Naive B cell (primary cell): Measurements from ENCODE around the gene EGLN1. TPM values are rescaled to one million over a fixed set of nuclear protein-coding genes. Genes with fewer than 3 reads are reported as not detected.
"Not testable (repeated sequence)": the region's sequence is repeated elsewhere in the genome, so short reads cannot be mapped to it uniquely, and the experiment has no call there.

Experiments
- ATAC-seq, 2 donors: fragments of 150-1000 bp; cut with Tn5 transposase; 2 replicates each; pipeline ENCODE4 v1.10.0; 2021; ENCODE audit warnings: low read depth in 2 of 2, mild to moderate bottlenecking in 2 of 2, moderate library complexity in 2 of 2
- DNase-seq: peaks from one replicate; pipeline ENCODE4 v3.0.0; 2022
- H3K27ac Mint-ChIP-seq, 6 donors: one replicate each; pipeline ENCODE4 v1.8.0; 2020 to 2022; ENCODE audit warnings: mild to moderate bottlenecking in 6 of 6, mixed read lengths in 6 of 6, moderate library complexity in 5 of 6, inconsistent platforms in 2 of 6
- H3K27me3 Mint-ChIP-seq, 3 donors: one replicate each; pipeline ENCODE4 v1.8.0; 2021 to 2022; ENCODE audit warnings: mixed read lengths in 3 of 3, mild to moderate bottlenecking in 1 of 3
- H3K36me3 Mint-ChIP-seq, 2 donors: one replicate each; pipeline ENCODE4 v1.8.0; 2020 to 2022; ENCODE audit warnings: mixed read lengths in 2 of 2, inconsistent platforms in 1 of 2, mild to moderate bottlenecking in 1 of 2
- H3K4me1 Mint-ChIP-seq, 3 donors: one replicate each; pipeline ENCODE4 v1.8.0; 2020 to 2022; ENCODE audit warnings: mixed read lengths in 3 of 3, inconsistent platforms in 1 of 3, mild to moderate bottlenecking in 1 of 3, moderate library complexity in 1 of 3
- H3K4me3 Mint-ChIP-seq, 8 donors: one replicate each; pipeline ENCODE4 v1.8.0; 2020 to 2022; ENCODE audit warnings: mild to moderate bottlenecking in 8 of 8, mixed read lengths in 8 of 8, moderate library complexity in 8 of 8, inconsistent platforms in 2 of 8
- H3K9me3 Mint-ChIP-seq, 7 donors: one replicate each; pipeline ENCODE4 v1.8.0; 2020 to 2022; ENCODE audit warnings: mixed read lengths in 7 of 7, mild to moderate bottlenecking in 5 of 7, inconsistent platforms in 2 of 7, moderate library complexity in 1 of 7
- polyA plus RNA-seq, 6 donors: library from polyadenylated mRNA; unstranded; fragments of 300-500 nt; fragmentation: Illumina TruSeq; gene quantifications; one replicate each; pipeline ENCODE4 v1.2.3, GENCODE V29; 2021; ENCODE audit warnings: low read depth in 6 of 6

EGLN1 gene
- polyA plus RNA-seq, 6 donors from 2014 or later = 16.4 to 30.6 (median 21.6) TPM

- DNase-seq = no peak
- Mint-ChIP-seq H3K4me1 (no peaks in the 10 kb centered on the region), H3K36me3 (peaks cover 10 to 34% of the 10 kb centered on the region in 2 donors), H3K27me3 (peaks cover 49 to 60% (median 51%) of the 10 kb centered on the region in 3 donors), H3K4me3 (no peak overlapping the region), H3K9me3 (peaks cover 15 to 50% (median 22%) of the 10 kb centered on the region in 7 donors), H3K27ac (no peak overlapping the region)
- no peak for ATAC-seq
These were observed 20.6 kb upstream of the EGLN1 start for GRCh38 chr1:231442735-231443134.

DNA sequence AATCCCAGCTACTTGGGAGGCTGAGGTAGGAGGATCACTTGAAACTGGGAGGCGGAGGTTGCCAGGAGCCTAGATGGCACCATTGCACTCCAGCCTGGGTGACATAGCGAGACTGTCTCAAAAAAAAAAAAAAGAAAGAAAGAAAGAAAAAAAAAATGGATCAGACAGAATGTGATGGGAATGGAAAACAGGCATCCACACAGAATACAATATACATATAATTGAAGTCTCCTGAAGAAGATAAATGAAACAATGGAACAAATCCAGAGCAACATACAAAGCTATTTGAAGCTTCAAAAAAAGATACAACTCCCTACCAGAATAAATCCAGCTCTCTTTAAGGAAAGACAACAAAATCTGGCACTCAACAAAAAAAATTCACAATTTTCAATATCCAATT, 10.9 kb upstream of the EGLN1 start:
- Mint-ChIP-seq H3K27me3 (peaks cover 20 to 46% (median 25%) of the 10 kb centered on the region in 3 donors), H3K9me3 (no peaks in the 10 kb centered on the region), H3K4me3 (no peak overlapping the region), H3K4me1 (no peaks in the 10 kb centered on the region), H3K27ac (peak overlapping the region in 1 of 6 donors; percentile 37), H3K36me3 (no peaks in the 10 kb centered on the region)
- ATAC-seq (no peak), DNase-seq (no peak)

- Mint-ChIP-seq H3K36me3 (no peaks in the 10 kb centered on the region), H3K9me3 (no peaks in the 10 kb centered on the region), H3K27me3 (peaks cover 20 to 45% (median 20%) of the 10 kb centered on the region in 3 donors), H3K4me1 (no peaks in the 10 kb centered on the region), H3K27ac (no peak overlapping the region), H3K4me3 (no peak overlapping the region)
- no peak for ATAC-seq
- no peak for DNase-seq
These were observed 9.8 kb upstream of the EGLN1 start for GRCh38 chr1:231431665-231432415.

GRCh38 chr1:231430678-231431352, 8.7 kb upstream of the EGLN1 start:
- H3K4me1 Mint-ChIP-seq, ATAC-seq, DNase-seq, H3K36me3 Mint-ChIP-seq, H3K4me3 Mint-ChIP-seq, H3K9me3 Mint-ChIP-seq, H3K27ac Mint-ChIP-seq: not testable (repeated sequence)
- peaks cover 13 to 36% (median 17%) of the 10 kb centered on the region in 3 donors for H3K27me3 Mint-ChIP-seq

- peak overlapping the region in 1 of 8 donors; percentile 37 for H3K4me3 Mint-ChIP-seq
- no peak for ATAC-seq
- H3K27me3 Mint-ChIP-seq = peaks cover 8 to 27% (median 12%) of the 10 kb centered on the region in 3 donors
- H3K27ac Mint-ChIP-seq = no peak overlapping the region
- no peaks in the 10 kb centered on the region for H3K4me1 Mint-ChIP-seq
- H3K36me3 Mint-ChIP-seq = no peaks in the 10 kb centered on the region
- H3K9me3 Mint-ChIP-seq = no peaks in the 10 kb centered on the region
- DNase-seq = no peak
These were observed 6.3 kb upstream of the EGLN1 start for GRCh38 chr1:231428377-231428776.

DNA sequence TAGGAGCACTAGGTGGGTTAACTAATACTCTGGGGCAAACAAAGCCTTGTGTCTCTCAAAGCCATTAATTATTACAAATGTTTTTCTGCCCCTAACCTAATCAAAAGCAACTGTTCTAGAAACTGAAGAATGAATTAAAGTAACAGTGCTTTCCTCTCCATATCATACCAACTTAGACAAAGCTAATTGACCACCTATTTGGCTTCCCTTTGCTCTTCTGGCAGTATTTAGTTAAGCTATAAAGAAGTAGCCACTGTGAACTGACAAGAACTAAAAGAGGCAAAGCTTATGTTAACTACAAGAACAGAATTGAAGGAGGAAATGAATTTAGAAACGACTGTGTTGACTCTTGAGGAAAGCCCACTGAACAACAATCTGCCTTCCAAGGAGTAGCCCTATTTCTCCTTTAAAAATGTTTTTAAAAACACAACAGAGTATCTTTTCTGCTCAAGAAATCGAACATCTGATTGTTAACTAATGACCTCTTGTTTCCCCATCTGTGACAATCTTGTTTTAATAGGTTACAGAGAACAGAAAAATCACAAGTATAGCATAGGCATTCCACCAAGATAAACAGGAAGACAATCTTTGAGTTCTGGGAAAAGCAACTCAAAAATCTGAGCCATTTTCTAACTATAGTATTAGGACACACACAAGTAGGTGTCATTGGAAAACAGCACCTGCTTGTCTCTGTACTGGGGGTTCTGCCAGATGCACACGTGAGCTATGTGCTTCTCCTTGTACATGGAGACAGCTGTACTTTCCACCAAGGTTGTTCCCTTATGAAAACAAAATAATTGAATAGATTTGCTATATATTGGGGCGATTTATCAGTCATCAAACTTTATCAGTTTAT, 3.1 kb upstream of the EGLN1 start:
- Mint-ChIP-seq H3K27ac (peak overlapping the region in 1 of 6 donors; percentile 47), H3K36me3 (no peaks in the 10 kb centered on the region), H3K4me3 (peak overlapping the region in 1 of 8 donors; percentile 65), H3K9me3 (no peaks in the 10 kb centered on the region), H3K4me1 (peaks cover 11 to 17% (median 14%) of the 10 kb centered on the region in 3 donors), H3K27me3 (peaks cover 0 to 13% (median 7%) of the 10 kb centered on the region in 3 donors)
- ATAC-seq (no peak), DNase-seq (no peak)

- no peaks in the 10 kb centered on the region for H3K27me3 Mint-ChIP-seq
- H3K4me1 Mint-ChIP-seq = peaks cover 24 to 31% (median 27%) of the 10 kb centered on the region in 3 donors
- no peaks in the 10 kb centered on the region for H3K9me3 Mint-ChIP-seq
- H3K4me3 Mint-ChIP-seq = peak overlapping the region in 4 of 8 donors; percentile 86 to 93 (median 88)
- ATAC-seq (no peak), DNase-seq (no peak)
- H3K36me3 Mint-ChIP-seq = no peaks in the 10 kb centered on the region
- H3K27ac Mint-ChIP-seq = no peak overlapping the region
These were observed 1.6 kb upstream of the EGLN1 start for GRCh38 chr1:231423648-231424047.

- Mint-ChIP-seq H3K36me3 (no peaks in the 10 kb centered on the region), H3K4me1 (peaks cover 31 to 35% (median 35%) of the 10 kb centered on the region in 3 donors), H3K27ac (peak overlapping the region in 5 of 6 donors; percentile 33 to 95 (median 73)), H3K27me3 (no peaks in the 10 kb centered on the region), H3K4me3 (peak overlapping the region; percentile 74 to 94 (median 88)), H3K9me3 (no peaks in the 10 kb centered on the region)
- DNase-seq = no peak
- no peak for ATAC-seq
These were observed 767 bp upstream of the EGLN1 start for GRCh38 chr1:231422798-231423309.

- DNase-seq = no peak
- Mint-ChIP-seq H3K27me3 (no peaks in the 10 kb centered on the region), H3K36me3 (peaks cover 0 to 6% of the 10 kb centered on the region in 2 donors), H3K9me3 (no peaks in the 10 kb centered on the region), H3K27ac (peak overlapping the region in 3 of 6 donors; percentile 71 to 87 (median 76)), H3K4me1 (peaks cover 40 to 46% (median 43%) of the 10 kb centered on the region in 3 donors), H3K4me3 (peak overlapping the region; percentile 67 to 92 (median 82))
- ATAC-seq = peak; percentile 26 to 28
These were observed 529 bp downstream of the EGLN1 start for GRCh38 chr1:231421546-231421970.

- H3K9me3 Mint-ChIP-seq = no peaks in the 10 kb centered on the region
- peaks cover 40 to 47% (median 43%) of the 10 kb centered on the region in 3 donors for H3K4me1 Mint-ChIP-seq
- no peaks in the 10 kb centered on the region for H3K27me3 Mint-ChIP-seq
- peaks cover 0 to 6% of the 10 kb centered on the region in 2 donors for H3K36me3 Mint-ChIP-seq
- H3K4me3 Mint-ChIP-seq = peak overlapping the region; percentile 80 to 97 (median 93)
- DNase-seq = peak; percentile 32
- ATAC-seq = no peak
- peak overlapping the region; percentile 57 to 96 (median 92) for H3K27ac Mint-ChIP-seq
These were observed 1.0 kb downstream of the EGLN1 start for GRCh38 chr1:231420959-231421545.

DNA sequence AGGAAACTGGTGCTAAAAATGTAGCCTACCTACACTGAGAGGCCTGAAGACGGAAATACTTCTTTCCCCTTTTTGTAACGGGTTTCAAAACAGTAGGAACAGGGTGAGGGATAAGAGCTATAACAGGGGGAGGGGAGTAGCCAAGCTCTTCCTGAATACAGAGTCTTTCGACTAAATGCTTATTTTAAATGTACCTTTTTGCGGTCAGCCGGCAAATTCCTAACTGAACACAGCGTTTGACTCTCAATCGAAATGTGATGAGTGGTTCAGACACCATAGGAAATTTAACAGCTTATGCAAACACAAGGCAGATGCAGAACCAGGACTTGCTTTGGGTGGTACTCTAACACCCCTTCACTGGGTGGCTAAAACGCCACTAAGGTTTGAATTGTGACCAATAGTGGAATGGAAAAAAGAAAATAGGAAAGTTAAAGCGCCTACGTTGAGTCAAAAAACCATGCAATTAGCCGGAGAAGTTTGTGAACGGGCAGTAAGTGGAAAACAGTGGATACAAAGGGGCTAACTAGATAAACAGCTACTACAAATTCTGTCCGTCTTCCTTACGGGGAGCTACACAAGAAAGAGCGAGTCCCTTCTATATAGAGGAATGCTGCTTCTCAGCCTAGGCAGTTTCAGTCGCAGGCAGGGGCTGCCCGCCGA, 1.7 kb downstream of the EGLN1 start:
- H3K27ac Mint-ChIP-seq = peak overlapping the region; percentile 57 to 96 (median 92)
- peak overlapping the region; percentile 80 to 97 (median 93) for H3K4me3 Mint-ChIP-seq
- no peaks in the 10 kb centered on the region for H3K27me3 Mint-ChIP-seq
- peaks cover 0 to 6% of the 10 kb centered on the region in 2 donors for H3K36me3 Mint-ChIP-seq
- peaks cover 40 to 48% (median 43%) of the 10 kb centered on the region in 3 donors for H3K4me1 Mint-ChIP-seq
- ATAC-seq = no peak
- DNase-seq = peak; percentile 13
- no peaks in the 10 kb centered on the region for H3K9me3 Mint-ChIP-seq

- Mint-ChIP-seq H3K4me3 (peak overlapping the region; percentile 80 to 97 (median 93)), H3K9me3 (no peaks in the 10 kb centered on the region), H3K4me1 (peaks cover 40 to 54% (median 43%) of the 10 kb centered on the region in 3 donors), H3K36me3 (peaks cover 0 to 6% of the 10 kb centered on the region in 2 donors), H3K27me3 (no peaks in the 10 kb centered on the region), H3K27ac (peak overlapping the region in 5 of 6 donors; percentile 74 to 96 (median 93))
- no peak for ATAC-seq
- DNase-seq = no peak
These were observed 2.3 kb downstream of the EGLN1 start for GRCh38 chr1:231419738-231420298.
